Right renal cortex interstitium (tissue), 3 donors: ENCODE data around the gene SRGAP2C. TPM values are rescaled to one million over a fixed set of nuclear protein-coding genes. Genes with fewer than 3 reads are reported as not detected.
"Not testable (repeated sequence)": the region's sequence is repeated elsewhere in the genome, so short reads cannot be mapped to it uniquely, and the experiment has no call there.

Source experiments
- DNase-seq, 3 donors: peaks; one replicate each; pipeline ENCODE4 v3.0.0-alpha.2; 2013; ENCODE audit warnings: low read depth in 3 of 3, low spot score in 2 of 3
- polyA plus RNA-seq, 3 donors: library from polyadenylated mRNA; unstranded; fragments of 120-200 nt; gene quantifications; one replicate each; pipeline ENCODE4 v1.2.1, GENCODE V29; 2013; ENCODE audit not compliant: insufficient read length in 3 of 3

Gene SRGAP2C
- polyA plus RNA-seq, 3 donors: 18.4 to 24.8 (median 22.9) TPM

DNA sequence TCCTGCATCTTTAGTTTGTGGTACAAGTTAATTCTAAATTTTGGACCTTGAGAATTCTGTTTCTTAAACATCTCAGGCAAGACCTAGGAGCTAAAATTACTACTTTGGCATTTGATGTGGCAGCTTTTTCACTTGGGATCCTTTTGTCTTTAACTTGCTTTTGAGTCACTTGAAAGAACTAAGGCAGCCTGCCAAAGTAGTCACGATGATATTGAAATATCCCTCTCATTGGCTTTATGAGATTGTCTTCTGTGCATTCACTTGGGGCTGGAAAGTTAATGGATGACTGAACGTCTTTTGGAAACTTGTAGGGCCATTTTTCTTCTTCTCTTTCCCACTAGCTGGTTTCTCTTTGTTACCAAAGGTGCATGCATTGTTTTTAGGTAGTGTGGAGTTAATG is 90.7 kb downstream of the SRGAP2C start:
- DNase-seq: not testable (repeated sequence)

DNA sequence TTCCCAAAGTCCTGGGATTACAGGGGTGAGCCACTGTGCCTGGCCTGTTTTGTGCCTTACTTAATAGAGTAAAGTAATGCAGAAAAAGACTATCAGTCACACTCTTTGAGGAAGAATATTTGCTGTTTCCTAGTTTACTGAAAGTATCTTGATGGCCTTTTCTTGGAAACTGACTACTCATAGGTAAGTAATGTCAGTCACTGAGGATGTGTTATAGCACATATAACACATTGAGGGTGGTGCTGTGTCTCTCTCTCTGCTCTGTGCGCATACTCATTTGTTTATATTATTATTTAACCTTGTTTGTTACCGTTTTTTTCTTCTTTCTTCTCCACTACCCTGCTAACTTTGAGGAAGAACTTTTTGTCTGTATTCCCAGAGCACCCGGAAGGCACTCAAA is 93.4 kb downstream of the SRGAP2C start:
- DNase-seq: not testable (repeated sequence)

DNA sequence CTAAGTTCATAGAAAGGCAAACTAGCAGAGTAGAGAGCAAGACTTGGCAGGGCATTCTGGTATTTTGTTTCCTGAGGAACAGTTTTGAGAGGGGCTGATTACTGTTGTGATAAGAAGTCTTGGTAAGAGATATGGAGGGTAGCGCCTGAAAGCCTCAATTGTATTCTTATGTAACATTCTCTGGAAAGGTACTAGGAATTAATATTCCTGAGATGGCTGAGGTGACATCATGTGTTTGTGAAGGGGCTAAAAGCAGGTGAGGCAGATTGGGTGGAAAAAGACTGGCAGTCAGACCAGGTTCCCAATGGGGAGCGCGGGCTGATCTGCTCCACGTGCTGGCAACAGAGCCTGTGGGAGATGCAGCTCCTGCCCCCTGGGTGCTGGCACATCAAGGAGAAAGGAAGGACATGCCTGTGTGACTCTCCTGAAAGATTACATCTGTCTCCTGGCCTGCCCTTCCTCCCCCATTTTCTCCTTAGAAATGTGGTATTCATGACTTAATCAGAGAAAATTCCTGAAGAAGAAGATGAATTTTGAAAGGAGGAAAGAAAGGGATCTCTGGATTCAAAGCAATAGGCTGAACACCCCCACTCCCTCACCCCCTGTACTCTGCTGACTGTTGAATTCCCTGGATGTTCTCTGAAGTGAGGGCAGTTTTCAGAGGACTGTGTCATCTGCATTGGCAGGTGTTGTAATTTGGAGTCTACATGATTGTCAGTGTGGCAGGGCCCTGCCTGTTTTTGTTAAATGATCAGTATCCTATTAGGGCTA is 94.2 kb downstream of the SRGAP2C start:
- DNase-seq: not testable (repeated sequence)

DNA sequence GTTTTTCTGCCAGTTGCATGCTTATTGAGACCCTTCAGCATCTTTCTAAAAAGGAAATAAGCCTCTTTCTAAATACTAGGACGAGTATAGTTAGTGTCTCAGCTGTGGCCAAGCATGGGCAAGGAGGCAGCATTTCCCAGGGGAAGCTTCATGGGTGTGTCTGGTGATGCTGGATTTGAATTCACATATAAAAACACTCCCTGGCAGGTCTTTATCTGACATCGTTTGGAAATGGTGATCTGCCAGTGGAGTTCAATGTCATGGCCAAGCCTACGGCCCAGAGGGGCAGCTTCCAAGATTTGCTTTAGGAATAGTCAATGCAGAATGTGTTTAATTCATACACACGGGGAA is 94.7 kb downstream of the SRGAP2C start:
- DNase-seq: not testable (repeated sequence)

DNA sequence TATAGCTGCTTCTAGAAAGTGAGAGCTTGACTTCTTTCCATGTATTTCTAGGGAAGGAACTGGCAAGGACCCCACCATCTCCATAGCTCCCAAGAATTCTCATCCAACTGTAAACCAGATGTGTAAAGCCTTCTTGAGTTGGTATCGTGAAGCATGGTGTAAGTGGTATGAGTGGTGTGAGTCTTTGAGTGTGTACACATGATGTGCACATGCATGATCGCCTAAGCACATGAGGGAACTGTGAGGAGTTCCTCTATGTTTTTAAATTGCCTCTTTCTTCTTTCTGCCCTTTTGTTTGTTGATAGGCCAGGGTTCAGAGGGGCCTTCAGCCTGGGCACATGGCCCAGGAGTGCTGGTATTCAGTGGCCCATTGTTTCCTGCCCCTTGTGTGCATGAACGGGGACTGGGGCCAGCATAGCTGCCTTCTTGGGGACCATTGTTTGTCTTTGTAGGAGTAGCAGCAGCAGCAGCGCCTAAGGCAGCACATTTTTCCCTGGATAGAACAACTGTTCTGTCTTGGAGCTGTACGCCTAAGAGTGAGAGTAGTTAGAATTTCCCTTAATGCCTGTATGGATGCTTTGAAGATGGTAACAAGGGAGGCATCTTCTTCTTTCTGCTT is 96.0 kb downstream of the SRGAP2C start:
- DNase-seq: not testable (repeated sequence)

DNA sequence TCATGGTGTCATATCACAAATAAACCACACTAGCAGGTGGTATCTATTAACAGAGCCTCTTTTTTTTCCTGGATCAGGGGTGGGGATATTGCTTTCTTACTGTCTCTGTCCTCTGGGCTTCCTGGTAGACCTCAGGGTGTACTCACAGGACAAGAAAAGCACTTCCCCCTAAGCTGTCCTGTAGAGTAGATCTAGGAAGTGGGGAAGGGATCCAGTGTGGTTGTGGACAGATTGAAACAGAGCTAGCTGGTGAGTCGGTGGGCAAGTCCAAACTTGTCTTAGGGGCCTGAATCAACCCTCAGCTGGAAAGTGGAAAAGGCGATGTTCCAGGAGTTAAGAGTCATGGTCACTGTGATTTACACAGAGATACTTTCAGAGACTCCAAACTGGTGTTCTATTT is 96.7 kb downstream of the SRGAP2C start:
- DNase-seq: not testable (repeated sequence)

DNA sequence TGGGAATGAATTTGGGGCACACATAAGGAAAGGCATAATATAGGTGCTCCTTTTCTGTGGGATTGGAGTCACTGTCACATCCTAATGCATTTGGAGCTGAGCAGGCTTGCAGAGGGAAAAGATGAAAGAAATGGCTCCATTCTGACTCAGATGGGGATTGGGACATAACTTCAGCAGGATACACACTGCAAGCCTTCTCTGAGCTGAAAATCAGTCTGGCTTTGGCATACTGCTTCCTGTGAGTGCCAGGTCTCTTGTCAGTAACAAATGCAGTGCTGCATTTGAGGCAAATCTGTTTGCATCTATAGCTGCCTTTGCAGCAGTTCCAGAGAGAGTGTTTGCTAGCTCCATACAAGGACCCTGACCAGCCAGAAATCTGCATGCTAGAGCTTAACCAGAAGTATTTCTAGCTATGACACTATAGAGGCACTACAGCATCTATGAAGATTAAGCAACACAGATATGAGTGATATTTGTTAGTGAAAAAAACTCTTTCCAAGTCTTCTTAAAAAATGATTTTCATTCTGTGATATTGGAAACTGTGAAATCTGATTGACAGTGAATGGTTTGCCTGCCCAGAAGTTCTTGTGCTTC is 98.9 kb downstream of the SRGAP2C start:
- not testable (repeated sequence) for DNase-seq

DNA sequence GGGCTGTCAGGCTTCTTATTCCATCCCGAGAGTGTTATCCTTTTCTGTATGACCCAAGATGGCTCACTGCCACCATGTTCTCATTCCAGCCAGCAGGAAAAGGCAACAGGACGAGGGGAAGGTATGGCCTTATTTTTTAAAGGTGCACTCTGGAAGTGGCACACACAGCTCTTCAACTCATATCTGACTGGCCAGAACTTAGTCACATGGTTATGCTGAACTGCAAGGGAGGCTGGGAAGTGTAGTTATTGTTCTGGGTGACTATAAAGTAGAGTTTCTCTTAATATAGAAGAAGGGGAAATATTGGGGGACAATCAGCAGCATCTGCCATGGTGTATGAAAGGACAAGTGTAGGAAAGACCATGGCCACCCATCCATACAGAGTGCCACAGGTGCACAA is 107.8 kb downstream of the SRGAP2C start:
- not testable (repeated sequence) for DNase-seq

DNA sequence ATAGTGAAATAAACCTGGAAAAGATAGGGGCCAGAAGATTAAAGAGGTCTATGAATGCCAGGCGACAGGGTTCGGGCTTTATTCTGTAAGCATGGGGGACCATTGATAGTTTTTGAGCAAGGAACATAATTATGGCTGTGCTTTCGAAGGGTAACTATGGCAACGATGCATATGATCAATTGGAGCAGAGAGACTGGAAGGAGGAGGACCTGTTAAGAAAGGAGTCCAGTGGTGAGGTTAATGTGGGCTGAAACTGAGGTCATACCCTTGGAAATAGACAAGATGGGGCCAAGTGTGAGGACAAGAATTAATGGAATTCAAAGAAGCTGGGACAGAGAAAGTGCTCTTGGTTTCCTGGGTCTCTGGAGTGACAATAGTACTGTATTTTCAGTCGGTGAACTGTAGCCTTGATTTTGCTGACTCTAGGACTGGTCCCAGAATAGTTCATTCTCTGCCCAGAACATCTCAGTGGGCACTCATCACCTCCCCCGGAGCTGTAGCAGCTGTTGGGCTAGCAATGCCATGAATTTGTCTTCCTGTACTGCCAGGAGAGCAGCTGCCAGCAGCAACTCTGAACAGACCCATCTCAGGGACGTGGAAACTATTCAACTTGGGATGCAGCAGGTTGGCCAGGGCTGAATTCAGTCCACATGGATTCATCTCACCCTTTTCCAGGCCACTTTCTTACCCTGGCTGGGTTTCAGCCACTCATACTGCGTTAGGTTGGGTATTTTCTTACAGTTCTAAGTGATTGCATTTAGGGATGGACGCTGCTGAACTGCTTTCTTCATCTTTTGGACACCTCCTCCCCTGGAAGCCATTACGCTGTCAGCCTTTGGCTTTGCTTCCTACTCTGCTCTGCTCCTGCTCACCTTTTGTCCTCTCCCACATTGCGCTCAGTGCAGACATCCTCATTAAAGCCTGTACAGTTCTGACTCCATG is 108.8 kb downstream of the SRGAP2C start:
- DNase-seq: not testable (repeated sequence)

DNA sequence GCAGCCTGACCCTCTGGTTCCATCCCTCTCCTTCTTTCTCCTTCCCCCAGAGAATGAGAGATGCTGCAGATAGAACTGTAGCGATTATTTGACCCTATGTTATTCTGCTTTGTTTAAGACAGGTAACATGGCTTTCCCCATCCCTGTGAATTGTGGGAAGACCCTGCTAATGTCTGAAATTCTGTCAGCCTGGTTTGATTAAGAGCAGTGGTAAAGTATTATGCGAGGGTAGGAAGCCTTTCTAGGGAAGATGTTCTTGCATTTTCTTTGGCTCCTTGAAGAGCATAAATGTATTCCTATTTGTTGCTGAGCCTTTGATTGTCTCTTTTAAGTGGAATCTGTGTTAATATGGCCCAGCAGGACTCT is 109.4 kb downstream of the SRGAP2C start:
- not testable (repeated sequence) for DNase-seq

DNA sequence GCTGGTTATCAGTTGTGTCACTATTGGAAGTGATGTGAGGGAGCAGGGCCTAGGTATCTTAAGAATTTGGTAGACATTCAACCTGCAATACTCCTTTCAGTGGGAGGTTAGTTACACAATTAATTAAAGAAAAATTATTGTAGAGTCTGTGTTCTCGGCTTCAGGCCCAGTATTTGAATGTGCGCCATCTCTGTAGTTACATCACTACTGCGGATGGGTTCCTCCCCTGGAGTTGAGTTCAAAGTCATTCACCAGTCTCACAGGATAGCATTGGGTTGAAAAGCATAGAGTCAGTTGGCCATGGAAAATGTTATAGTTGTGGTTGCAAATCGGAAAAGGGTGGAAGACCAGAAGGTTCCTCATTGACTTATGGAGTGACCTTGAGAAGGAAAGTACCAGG is 111.8 kb downstream of the SRGAP2C start:
- DNase-seq: not testable (repeated sequence)

DNA sequence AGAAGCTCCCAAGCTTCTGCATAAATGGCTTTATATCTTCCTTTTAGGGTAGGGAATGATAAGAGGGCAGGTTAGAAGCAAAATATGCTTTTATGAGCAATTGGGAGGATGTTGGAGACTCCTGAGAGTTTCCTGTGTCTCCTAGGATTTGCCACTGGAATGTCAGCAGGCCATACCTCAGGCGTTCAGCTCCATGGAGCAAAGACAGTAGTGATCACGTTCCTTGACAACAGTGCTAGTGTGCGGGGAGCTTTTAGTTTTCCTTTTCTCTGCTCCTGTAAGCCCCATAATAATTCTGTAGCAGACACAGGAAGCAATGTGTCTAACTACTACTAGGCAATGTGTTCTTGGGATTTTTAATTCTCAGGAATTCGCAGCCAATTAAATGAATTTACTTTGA is 113.8 kb downstream of the SRGAP2C start:
- DNase-seq: not testable (repeated sequence)

DNA sequence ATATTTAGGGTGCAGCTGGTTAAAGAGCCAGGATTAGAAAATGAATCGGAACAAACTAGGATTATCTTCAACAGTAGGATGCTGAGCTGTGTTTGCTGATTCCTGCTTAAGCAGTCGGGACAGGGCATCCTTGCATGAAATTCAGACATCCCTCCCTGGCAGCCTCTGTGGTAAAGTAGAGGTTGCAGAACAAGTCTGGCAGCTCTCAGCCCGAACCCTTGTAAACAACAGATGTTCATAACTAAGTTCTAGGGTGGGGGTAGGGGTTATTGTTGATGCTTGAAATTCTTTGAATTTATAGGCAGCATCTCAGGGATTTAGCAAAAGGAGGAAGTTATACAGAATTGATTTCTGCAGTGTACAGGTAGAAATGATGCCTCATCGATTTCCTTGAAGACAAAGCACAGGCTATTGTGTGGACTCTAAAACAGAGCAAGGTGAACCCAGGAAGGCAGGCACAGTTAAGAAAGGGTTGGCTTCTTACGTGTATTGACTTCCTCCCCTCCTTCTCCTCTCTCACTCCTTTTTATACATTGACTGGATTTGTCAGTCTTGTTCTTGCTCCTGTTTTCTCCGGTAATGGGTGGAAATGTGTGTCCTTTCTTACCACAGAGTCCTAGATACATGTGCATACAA is 114.9 kb downstream of the SRGAP2C start:
- not testable (repeated sequence) for DNase-seq

DNA sequence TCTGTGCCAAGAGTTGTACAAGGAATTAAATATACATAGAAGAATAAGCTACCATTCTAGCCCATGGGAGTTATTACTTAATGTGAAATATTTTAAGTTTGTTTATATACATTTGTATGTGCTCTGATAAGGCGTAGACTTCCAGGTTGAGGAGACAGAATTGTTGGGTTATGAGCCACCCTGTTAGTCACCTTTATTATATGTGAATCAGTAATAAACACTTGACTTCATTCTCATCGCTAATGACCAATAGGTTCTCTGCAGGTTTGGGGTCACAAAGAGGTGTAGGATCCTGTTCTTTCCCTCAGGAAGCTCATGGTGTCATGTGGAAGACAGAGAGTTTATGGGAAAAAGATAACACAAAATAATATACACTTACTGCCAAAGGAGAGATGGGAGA is 117.1 kb downstream of the SRGAP2C start:
- DNase-seq: not testable (repeated sequence)

DNA sequence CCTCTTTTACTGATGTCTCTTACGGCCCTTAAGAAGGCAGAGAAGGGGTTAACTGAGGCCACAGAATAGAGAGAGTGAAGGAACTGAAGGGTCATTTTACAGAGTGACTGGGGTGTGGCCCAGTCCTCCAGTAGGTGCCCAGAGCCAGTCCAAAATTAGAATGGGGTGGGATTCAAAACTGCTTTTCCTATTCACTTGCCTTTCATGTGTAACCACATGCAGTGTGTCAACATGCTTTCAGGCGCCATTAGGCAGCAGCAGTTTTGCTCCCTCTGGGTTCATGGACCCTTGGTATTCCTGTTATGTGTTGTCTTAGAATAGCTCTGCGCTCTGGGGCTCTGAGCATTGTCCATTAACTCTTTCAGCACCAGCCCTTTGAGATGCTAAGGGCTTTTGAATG is 123.0 kb downstream of the SRGAP2C start:
- DNase-seq: not testable (repeated sequence)

DNA sequence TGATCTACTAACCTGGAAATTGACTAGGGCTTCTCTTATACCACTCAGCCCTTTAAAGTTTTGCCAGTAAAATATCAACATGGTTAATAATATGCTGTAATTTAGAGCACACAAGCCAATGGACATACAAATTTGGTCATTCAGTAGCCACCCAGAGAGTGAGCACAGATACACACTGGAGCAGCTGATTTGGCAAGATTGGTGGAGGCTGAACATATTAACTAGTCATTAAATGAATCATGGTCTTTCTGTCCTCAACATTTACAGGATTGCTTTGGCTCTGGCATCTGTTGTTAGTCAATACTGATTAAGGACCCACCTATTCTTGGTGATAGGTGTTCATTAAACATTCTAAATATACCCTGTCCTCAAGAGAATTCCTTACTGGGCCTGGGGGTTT is 130.7 kb downstream of the SRGAP2C start:
- not testable (repeated sequence) for DNase-seq

DNA sequence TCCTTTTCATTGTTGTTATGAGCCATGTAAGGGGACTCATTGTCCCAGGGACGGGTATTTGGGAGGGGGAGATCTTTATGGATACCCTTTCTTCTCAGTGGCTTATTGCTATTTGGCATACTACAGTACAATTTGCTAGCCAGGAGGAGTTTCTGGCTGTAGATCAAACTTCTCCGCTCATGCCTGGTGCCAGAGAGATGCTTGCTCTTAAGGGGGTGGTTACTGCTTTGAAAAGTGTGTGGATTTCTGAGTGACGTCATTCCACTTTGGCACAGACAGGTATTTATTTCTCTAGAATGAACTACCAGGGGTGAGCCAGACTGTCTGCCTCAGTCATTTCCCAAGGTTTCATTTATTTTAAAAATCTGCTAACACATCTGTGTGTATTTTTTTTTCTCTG is 131.3 kb downstream of the SRGAP2C start:
- not testable (repeated sequence) for DNase-seq

DNA sequence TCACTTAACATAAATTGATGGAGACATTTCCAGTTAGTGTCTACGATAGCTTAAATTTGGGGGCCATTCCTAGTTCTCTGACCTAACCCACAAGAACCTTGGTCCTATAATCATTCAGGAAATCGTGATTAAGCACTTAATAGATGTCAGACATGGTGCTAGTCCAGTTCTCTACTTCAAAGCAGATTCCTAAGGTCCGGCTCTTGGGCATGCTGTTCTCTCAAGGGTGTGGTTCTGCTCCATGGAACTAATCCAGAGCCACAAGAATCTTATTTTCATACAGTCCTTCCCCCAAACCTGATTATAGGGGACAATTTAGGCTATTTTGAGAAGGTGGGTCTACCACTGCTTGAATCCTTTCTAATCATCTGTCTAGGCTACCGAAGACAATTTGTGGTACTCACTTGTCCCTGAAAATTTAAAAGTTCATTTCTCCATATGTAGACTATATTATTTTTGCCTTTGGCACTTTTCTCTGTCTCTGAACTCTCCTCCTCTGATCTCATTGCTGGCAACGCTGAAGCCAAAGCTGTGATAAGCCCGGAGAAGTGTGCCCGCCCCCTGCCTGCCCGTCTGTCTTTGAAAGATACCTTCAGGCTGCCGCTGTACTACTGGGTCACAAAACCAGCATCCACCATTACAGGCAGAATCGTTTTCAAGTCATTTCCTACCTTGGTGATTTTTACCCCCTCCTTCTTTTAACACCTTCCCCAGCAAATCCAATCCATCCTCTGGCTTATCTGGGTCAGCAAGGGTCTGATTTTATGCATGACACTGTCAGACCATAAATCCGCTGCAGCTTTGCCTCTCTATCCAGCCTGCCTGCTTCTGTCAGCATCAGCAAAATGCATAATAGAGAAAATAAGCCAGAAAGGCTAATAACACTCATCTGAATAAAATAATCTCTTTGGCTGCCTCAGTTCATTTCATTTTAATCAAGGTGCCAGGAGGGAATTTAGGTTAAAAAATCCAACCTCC is 133.0 kb downstream of the SRGAP2C start:
- DNase-seq: not testable (repeated sequence)

DNA sequence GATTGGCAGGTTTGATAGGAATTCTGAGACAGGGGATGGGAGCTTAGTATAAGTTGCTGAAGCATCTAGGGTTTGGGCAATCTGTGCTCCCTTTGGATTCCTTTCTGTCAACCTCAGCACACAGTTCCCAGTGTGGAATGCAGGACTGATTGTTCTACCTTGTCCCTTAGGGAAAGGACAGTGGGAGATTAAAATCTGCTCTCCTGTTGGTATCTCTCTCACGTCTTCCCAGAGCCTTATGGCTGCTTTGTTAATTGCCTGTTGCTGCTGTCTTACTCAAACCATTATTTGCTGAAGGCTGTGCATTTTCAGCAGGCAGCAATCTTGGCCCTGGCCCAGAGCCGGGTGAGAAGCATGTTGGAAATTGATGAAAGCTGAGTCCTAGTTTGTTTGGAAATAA is 133.9 kb downstream of the SRGAP2C start:
- not testable (repeated sequence) for DNase-seq
